KMS-11 (cell line): ENCODE data around the gene SPCS3.
A peak's percentile ranks its signal among the peaks of the same experiment; 100 is the strongest.

Experiments used
- H2AFZ ChIP-seq: fragments of 200-600 bp; sonication (generic); 2 replicates; pipeline ENCODE4 v1.6.1; 2016; ENCODE audit warnings: antibody characterized with exemption, mixed run types, low read depth
- H3K27ac ChIP-seq: fragments of 200-600 bp; sonication (generic); 2 replicates; pipeline ENCODE4 v1.6.1; 2016; ENCODE audit warnings: mild to moderate bottlenecking, mixed run types
- H3K27me3 ChIP-seq: fragments of 200-600 bp; sonication (generic); 2 replicates; pipeline ENCODE4 v1.6.1; 2017; ENCODE audit warnings: mild to moderate bottlenecking, low read depth, mixed run types, moderate library complexity; ENCODE audit not compliant: insufficient read depth
- H3K36me3 ChIP-seq: fragments of 200-600 bp; sonication (generic); 2 replicates; pipeline ENCODE4 v1.6.1; 2017; ENCODE audit warnings: mild to moderate bottlenecking, mixed run types; ENCODE audit not compliant: insufficient read depth
- H3K4me1 ChIP-seq: fragments of 200-600 bp; sonication (generic); 2 replicates; pipeline ENCODE4 v1.6.1; 2016; ENCODE audit warnings: mild to moderate bottlenecking, low read depth, mixed run types; ENCODE audit not compliant: poor library complexity, severe bottlenecking
- H3K4me2 ChIP-seq: fragments of 200-600 bp; sonication (generic); 2 replicates; pipeline ENCODE4 v1.7.0; 2016; ENCODE audit warnings: mild to moderate bottlenecking, mixed run types
- H3K4me3 ChIP-seq: fragments of 200-600 bp; sonication (generic); IDR thresholded peaks from 2 replicates; pipeline ENCODE4 v1.6.1; 2017; ENCODE audit warnings: low read depth, low read length, mixed read lengths; ENCODE audit not compliant: insufficient read depth
- H3K79me2 ChIP-seq: fragments of 200-600 bp; sonication (generic); 2 replicates; pipeline ENCODE4 v1.6.1; 2016; ENCODE audit warnings: low read depth, mixed run types; ENCODE audit not compliant: insufficient read depth
- H3K9ac ChIP-seq: fragments of 200-600 bp; sonication (generic); 2 replicates; pipeline ENCODE4 v1.6.1; 2016; ENCODE audit warnings: mild to moderate bottlenecking, mixed run types
- H4K20me1 ChIP-seq: fragments of 200-600 bp; sonication (generic); 2 replicates; pipeline ENCODE4 v1.6.1; 2016; ENCODE audit warnings: mild to moderate bottlenecking, mixed run types; ENCODE audit not compliant: insufficient read depth
- CTCF ChIP-seq: fragments of 200-600 bp; sonication (generic); conservative IDR thresholded peaks from 2 replicates; pipeline ENCODE4 v1.6.1; 2017; ENCODE audit warnings: low read depth, mild to moderate bottlenecking, antibody characterized with exemption, low read length, moderate library complexity, mixed read lengths

Gene SPCS3

GRCh38 chr4:176309772-176310171, 10.0 kb upstream of the SPCS3 start:
- Histone ChIP-seq H3K27me3 (no peaks in the 10 kb centered on the region; the same call in 1 of the 2 replicates), H3K4me1 (peaks cover 36% of the 10 kb centered on the region), H4K20me1 (no peaks in the 10 kb centered on the region), H3K79me2 (no peaks in the 10 kb centered on the region), H3K4me2 (peak overlapping the region; percentile 40), H3K27ac (no peak overlapping the region), H3K4me3 (no peak overlapping the region), H2AFZ (no peak overlapping the region), H3K9ac (no peak overlapping the region), H3K36me3 (no peaks in the 10 kb centered on the region)
- no peak for TF ChIP-seq CTCF

GRCh38 chr4:176313596-176314336, 6.0 kb upstream of the SPCS3 start:
- Histone ChIP-seq H4K20me1 (no peaks in the 10 kb centered on the region), H3K4me2 (no peak overlapping the region), H3K36me3 (no peaks in the 10 kb centered on the region), H3K79me2 (no peaks in the 10 kb centered on the region), H2AFZ (no peak overlapping the region), H3K4me3 (no peak overlapping the region), H3K4me1 (peaks cover 24% of the 10 kb centered on the region), H3K27ac (no peak overlapping the region), H3K27me3 (no peaks in the 10 kb centered on the region; the same call in 1 of the 2 replicates), H3K9ac (no peak overlapping the region)
- TF ChIP-seq CTCF, result no peak

GRCh38 chr4:176319151-176319703, 539 bp upstream of the SPCS3 start:
- Histone ChIP-seq H3K4me2 (peak overlapping the region; percentile 99), H3K36me3 (no peaks in the 10 kb centered on the region), H3K4me3 (no peak overlapping the region), H3K27ac (peak overlapping the region; percentile 13; the same call in 1 of the 2 replicates), H3K9ac (0 out of 2 replicates have a peak overlapping the region, but pooled peaks have one; percentile 10), H3K4me1 (peaks cover 37% of the 10 kb centered on the region), H4K20me1 (0 out of 2 replicates have a peak, but pooled peaks cover 5% of the 10 kb centered on the region), H3K27me3 (no peaks in the 10 kb centered on the region), H3K79me2 (peaks cover 40% of the 10 kb centered on the region), H2AFZ (peak overlapping the region; percentile 74)
- TF ChIP-seq CTCF, result no peak

GRCh38 chr4:176320340-176320975, 692 bp downstream of the SPCS3 start:
- Histone ChIP-seq H3K27ac (peak overlapping the region; percentile 96), H3K79me2 (peaks cover 52% of the 10 kb centered on the region), H3K36me3 (no peaks in the 10 kb centered on the region), H2AFZ (peak overlapping the region; percentile 63), H3K4me3 (peak overlapping the region; percentile 32), H3K4me2 (peak overlapping the region; percentile 82), H3K27me3 (no peaks in the 10 kb centered on the region), H3K9ac (peak overlapping the region; percentile 96), H4K20me1 (0 out of 2 replicates have a peak, but pooled peaks cover 5% of the 10 kb centered on the region), H3K4me1 (peaks cover 39% of the 10 kb centered on the region)
- no peak for TF ChIP-seq CTCF
